HG03457 (cell line): ENCODE measurements around the gene ERMP1.
A peak's percentile ranks its signal among the peaks of the same experiment; 100 is the strongest.
"Not testable (repeated sequence)": the region's sequence is repeated elsewhere in the genome, so short reads cannot be mapped to it uniquely, and the experiment has no call there.

Source experiments
- ATAC-seq: cut with Tn5 transposase; IDR thresholded peaks from one replicate; pipeline ENCODE4 v1.9.1; 2021; ENCODE audit warnings: moderate number of reproducible peaks; ENCODE audit not compliant: unreplicated experiment

The ERMP1 gene

GRCh38 chr9:5832538-5833529 lies at the start of gene ERMP1:
Gene ERMP1 (minus strand): TSS chr9:5833117. CDS start chr9:5833027, 90 bp downstream.
- peak; percentile 72 for ATAC-seq

GRCh38 chr9:5882244-5883012 lies 49.5 kb upstream of the ERMP1 start:
- not testable (repeated sequence) for ATAC-seq

GRCh38 chr9:5879419-5880181 lies 46.7 kb upstream of the ERMP1 start:
- ATAC-seq, result no peak

- no peak for ATAC-seq
Observed at GRCh38 chr9:5876711-5877110, 43.8 kb upstream of the ERMP1 start.

- ATAC-seq, result no peak
Observed at GRCh38 chr9:5876026-5876425, 43.1 kb upstream of the ERMP1 start.

- no peak for ATAC-seq
Observed at GRCh38 chr9:5874048-5874447, 41.1 kb upstream of the ERMP1 start.

- ATAC-seq, result no peak
Observed at GRCh38 chr9:5873439-5873838, 40.5 kb upstream of the ERMP1 start.

- ATAC-seq, result no peak
Observed at GRCh38 chr9:5872511-5872910, 39.6 kb upstream of the ERMP1 start.

- ATAC-seq, result no peak
Observed at GRCh38 chr9:5871785-5872184, 38.9 kb upstream of the ERMP1 start.

GRCh38 chr9:5870691-5871090 lies 37.8 kb upstream of the ERMP1 start:
- ATAC-seq, result no peak

GRCh38 chr9:5870020-5870339 lies 37.1 kb upstream of the ERMP1 start:
- ATAC-seq, result no peak

- ATAC-seq, result no peak
Observed at GRCh38 chr9:5869315-5870019, 36.5 kb upstream of the ERMP1 start.

- ATAC-seq, result no peak
Observed at GRCh38 chr9:5868235-5868634, 35.3 kb upstream of the ERMP1 start.

- ATAC-seq, result no peak
Observed at GRCh38 chr9:5866685-5867084, 33.8 kb upstream of the ERMP1 start.

GRCh38 chr9:5866272-5866671 lies 33.4 kb upstream of the ERMP1 start:
- no peak for ATAC-seq

GRCh38 chr9:5864446-5864845 lies 31.5 kb upstream of the ERMP1 start:
- no peak for ATAC-seq

GRCh38 chr9:5863092-5863746 lies 30.3 kb upstream of the ERMP1 start:
- no peak for ATAC-seq

GRCh38 chr9:5858833-5859232 lies 25.9 kb upstream of the ERMP1 start:
- no peak for ATAC-seq

GRCh38 chr9:5857928-5858327 lies 25.0 kb upstream of the ERMP1 start:
- no peak for ATAC-seq
